ENCODE results near the gene AGL. TPM values are rescaled to one million over a fixed set of nuclear protein-coding genes. Genes with fewer than 3 reads are reported as not detected.

The AGL gene
- total and polyA plus RNA-seq, 2 of the 13 experiments (the other 11 are each of a cell fraction or from before 2014, with no cell fraction given) = 4.3 to 13.1 TPM

- TF ChIP-seq MAF1 (CRISPR knock-in tag; IDR thresholded peaks at IDR 0.05; ENCODE audit: borderline replicate concordance) = 0 out of 2 replicates have a peak, but pooled peaks have one; percentile 39
- no peak for TF ChIP-seq FOXP1 (IDR thresholded peaks at IDR 0.05)
- 0 out of 2 replicates have a peak, but pooled peaks have one; percentile 25 for TF ChIP-seq FOXP1 (CRISPR knock-in tag; IDR thresholded peaks at IDR 0.05)
- TF ChIP-seq, protein P1, sequence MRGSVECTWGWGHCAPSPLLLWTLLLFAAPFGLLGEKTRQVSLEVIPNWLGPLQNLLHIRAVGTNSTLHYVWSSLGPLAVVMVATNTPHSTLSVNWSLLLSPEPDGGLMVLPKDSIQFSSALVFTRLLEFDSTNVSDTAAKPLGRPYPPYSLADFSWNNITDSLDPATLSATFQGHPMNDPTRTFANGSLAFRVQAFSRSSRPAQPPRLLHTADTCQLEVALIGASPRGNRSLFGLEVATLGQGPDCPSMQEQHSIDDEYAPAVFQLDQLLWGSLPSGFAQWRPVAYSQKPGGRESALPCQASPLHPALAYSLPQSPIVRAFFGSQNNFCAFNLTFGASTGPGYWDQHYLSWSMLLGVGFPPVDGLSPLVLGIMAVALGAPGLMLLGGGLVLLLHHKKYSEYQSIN (CRISPR knock-in tag; IDR thresholded peaks at IDR 0.05; ENCODE audit: borderline replicate concordance) = no peak
- peak; percentile 94 for TF ChIP-seq MXD3 (CRISPR knock-in tag; IDR thresholded peaks at IDR 0.05)
- peak; percentile 82; the same call in 1 of the 2 replicates for TF ChIP-seq ZFAT (CRISPR knock-in tag; conservative IDR thresholded peaks at IDR 0.05)
- TF ChIP-seq ISX (CRISPR knock-in tag; conservative IDR thresholded peaks at IDR 0.05) = peak; percentile 96; the same call in 1 of the 2 replicates
- 0 out of 2 replicates have a peak, but pooled peaks have one; percentile 32 for TF ChIP-seq NCOA5 (CRISPR knock-in tag; IDR thresholded peaks at IDR 0.05)
- no peak for TF ChIP-seq USF2 (IDR thresholded peaks at IDR 0.05; ENCODE audit: low read depth, low read length)
- TF ChIP-seq USF2 (CRISPR knock-in tag; IDR thresholded peaks at IDR 0.05; ENCODE audit: borderline replicate concordance) = peak; percentile 37; the same call in 1 of the 2 replicates
- TF ChIP-seq, protein P2, sequence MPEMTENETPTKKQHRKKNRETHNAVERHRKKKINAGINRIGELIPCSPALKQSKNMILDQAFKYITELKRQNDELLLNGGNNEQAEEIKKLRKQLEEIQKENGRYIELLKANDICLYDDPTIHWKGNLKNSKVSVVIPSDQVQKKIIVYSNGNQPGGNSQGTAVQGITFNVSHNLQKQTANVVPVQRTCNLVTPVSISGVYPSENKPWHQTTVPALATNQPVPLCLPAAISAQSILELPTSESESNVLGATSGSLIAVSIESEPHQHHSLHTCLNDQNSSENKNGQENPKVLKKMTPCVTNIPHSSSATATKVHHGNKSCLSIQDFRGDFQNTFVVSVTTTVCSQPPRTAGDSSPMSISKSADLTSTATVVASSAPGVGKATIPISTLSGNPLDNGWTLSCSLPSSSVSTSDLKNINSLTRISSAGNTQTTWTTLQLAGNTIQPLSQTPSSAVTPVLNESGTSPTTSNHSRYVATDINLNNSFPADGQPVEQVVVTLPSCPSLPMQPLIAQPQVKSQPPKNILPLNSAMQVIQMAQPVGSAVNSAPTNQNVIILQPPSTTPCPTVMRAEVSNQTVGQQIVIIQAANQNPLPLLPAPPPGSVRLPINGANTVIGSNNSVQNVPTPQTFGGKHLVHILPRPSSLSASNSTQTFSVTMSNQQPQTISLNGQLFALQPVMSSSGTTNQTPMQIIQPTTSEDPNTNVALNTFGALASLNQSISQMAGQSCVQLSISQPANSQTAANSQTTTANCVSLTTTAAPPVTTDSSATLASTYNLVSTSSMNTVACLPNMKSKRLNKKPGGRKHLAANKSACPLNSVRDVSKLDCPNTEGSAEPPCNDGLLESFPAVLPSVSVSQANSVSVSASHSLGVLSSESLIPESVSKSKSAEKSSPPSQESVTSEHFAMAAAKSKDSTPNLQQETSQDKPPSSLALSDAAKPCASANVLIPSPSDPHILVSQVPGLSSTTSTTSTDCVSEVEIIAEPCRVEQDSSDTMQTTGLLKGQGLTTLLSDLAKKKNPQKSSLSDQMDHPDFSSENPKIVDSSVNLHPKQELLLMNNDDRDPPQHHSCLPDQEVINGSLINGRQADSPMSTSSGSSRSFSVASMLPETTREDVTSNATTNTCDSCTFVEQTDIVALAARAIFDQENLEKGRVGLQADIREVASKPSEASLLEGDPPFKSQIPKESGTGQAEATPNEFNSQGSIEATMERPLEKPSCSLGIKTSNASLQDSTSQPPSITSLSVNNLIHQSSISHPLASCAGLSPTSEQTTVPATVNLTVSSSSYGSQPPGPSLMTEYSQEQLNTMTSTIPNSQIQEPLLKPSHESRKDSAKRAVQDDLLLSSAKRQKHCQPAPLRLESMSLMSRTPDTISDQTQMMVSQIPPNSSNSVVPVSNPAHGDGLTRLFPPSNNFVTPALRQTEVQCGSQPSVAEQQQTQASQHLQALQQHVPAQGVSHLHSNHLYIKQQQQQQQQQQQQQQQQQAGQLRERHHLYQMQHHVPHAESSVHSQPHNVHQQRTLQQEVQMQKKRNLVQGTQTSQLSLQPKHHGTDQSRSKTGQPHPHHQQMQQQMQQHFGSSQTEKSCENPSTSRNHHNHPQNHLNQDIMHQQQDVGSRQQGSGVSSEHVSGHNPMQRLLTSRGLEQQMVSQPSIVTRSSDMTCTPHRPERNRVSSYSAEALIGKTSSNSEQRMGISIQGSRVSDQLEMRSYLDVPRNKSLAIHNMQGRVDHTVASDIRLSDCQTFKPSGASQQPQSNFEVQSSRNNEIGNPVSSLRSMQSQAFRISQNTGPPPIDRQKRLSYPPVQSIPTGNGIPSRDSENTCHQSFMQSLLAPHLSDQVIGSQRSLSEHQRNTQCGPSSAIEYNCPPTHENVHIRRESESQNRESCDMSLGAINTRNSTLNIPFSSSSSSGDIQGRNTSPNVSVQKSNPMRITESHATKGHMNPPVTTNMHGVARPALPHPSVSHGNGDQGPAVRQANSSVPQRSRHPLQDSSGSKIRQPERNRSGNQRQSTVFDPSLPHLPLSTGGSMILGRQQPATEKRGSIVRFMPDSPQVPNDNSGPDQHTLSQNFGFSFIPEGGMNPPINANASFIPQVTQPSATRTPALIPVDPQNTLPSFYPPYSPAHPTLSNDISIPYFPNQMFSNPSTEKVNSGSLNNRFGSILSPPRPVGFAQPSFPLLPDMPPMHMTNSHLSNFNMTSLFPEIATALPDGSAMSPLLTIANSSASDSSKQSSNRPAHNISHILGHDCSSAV (CRISPR knock-in tag; IDR thresholded peaks at IDR 0.05; ENCODE audit: borderline replicate concordance) = 0 out of 2 replicates have a peak, but pooled peaks have one; percentile 85
- TF ChIP-seq, protein P3, sequence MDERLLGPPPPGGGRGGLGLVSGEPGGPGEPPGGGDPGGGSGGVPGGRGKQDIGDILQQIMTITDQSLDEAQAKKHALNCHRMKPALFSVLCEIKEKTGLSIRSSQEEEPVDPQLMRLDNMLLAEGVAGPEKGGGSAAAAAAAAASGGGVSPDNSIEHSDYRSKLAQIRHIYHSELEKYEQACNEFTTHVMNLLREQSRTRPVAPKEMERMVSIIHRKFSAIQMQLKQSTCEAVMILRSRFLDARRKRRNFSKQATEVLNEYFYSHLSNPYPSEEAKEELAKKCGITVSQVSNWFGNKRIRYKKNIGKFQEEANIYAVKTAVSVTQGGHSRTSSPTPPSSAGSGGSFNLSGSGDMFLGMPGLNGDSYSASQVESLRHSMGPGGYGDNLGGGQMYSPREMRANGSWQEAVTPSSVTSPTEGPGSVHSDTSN (CRISPR knock-in tag; IDR thresholded peaks at IDR 0.05) = no peak
Observed at GRCh38 chr1:99969729-99970621, 119.8 kb downstream of the AGL start, which contains the start of gene SLC35A3 (continued).

Measured in HepG2 (cell line).